ENCODE measurements around the gene HEPHL1.

- no peak for TF ChIP-seq CTCF (IDR thresholded peaks at IDR 0.05; ENCODE audit: insufficient read depth, low read length, poor library complexity, severe bottlenecking)
- TF ChIP-seq EZH2phosphoT487 (conservative IDR thresholded peaks at IDR 0.05; ENCODE audit: low read length) = no peak
These were observed 111.8 kb downstream of the HEPHL1 start for GRCh38 chr11:94132823-94133408.

Data from SU-DHL-6 (cell line).